ENCODE data around the gene RTP4.

RTP4 gene

GRCh38 chr3:187368251-187369088 lies at the start of gene RTP4:
TSS of gene RTP4 (plus strand) at chr3:187368385. CDS start at chr3:187368442, 57 bp downstream.
- Histone ChIP-seq H3K4me1 (ENCODE audit: insufficient read depth, low read length) (peaks cover 10% of the 10 kb centered on the region; the same call in 1 of the 2 replicates), H3K9ac (ENCODE audit: low read depth, low read length) (no peak within 1 kb of the TSS), H3K36me3 (ENCODE audit: insufficient read depth, low read length) (no peaks in the 10 kb centered on the region), H3K9me3 (ENCODE audit: control insufficient read depth, insufficient read depth, low read length) (no peaks in the 10 kb centered on the region)

- Histone ChIP-seq H3K9ac (ENCODE audit: low read depth, low read length) (no peak overlapping the region), H3K4me1 (ENCODE audit: insufficient read depth, low read length) (peaks cover 13% of the 10 kb centered on the region), H3K9me3 (ENCODE audit: control insufficient read depth, insufficient read depth, low read length) (peaks cover 2% of the 10 kb centered on the region; the same call in 1 of the 2 replicates), H3K36me3 (ENCODE audit: insufficient read depth, low read length) (no peaks in the 10 kb centered on the region)
Observed at GRCh38 chr3:187318819-187319616, 49.2 kb upstream of the RTP4 start.

GRCh38 chr3:187319699-187320302 lies 48.4 kb upstream of the RTP4 start:
- Histone ChIP-seq H3K9ac (ENCODE audit: low read depth, low read length) (no peak overlapping the region), H3K9me3 (ENCODE audit: control insufficient read depth, insufficient read depth, low read length) (peaks cover 2% of the 10 kb centered on the region; the same call in 1 of the 2 replicates), H3K36me3 (ENCODE audit: insufficient read depth, low read length) (no peaks in the 10 kb centered on the region), H3K4me1 (ENCODE audit: insufficient read depth, low read length) (peaks cover 13% of the 10 kb centered on the region)

- Histone ChIP-seq H3K36me3 (ENCODE audit: insufficient read depth, low read length) (no peaks in the 10 kb centered on the region), H3K9ac (ENCODE audit: low read depth, low read length) (no peak overlapping the region), H3K9me3 (ENCODE audit: control insufficient read depth, insufficient read depth, low read length) (peaks cover 2% of the 10 kb centered on the region; the same call in 1 of the 2 replicates), H3K4me1 (ENCODE audit: insufficient read depth, low read length) (peaks cover 13% of the 10 kb centered on the region)
Observed at GRCh38 chr3:187321766-187322165, 46.4 kb upstream of the RTP4 start.

- H3K4me1 ChIP-seq (ENCODE audit: insufficient read depth, low read length) = peaks cover 13% of the 10 kb centered on the region
- H3K36me3 ChIP-seq (ENCODE audit: insufficient read depth, low read length) = no peaks in the 10 kb centered on the region
- peaks cover 2% of the 10 kb centered on the region; the same call in 1 of the 2 replicates for H3K9me3 ChIP-seq (ENCODE audit: control insufficient read depth, insufficient read depth, low read length)
- H3K9ac ChIP-seq (ENCODE audit: low read depth, low read length) = no peak overlapping the region
Observed at GRCh38 chr3:187322291-187322690, 45.9 kb upstream of the RTP4 start.

GRCh38 chr3:187323091-187323490 lies 45.1 kb upstream of the RTP4 start:
- Histone ChIP-seq H3K36me3 (ENCODE audit: insufficient read depth, low read length) (no peaks in the 10 kb centered on the region), H3K4me1 (ENCODE audit: insufficient read depth, low read length) (peaks cover 13% of the 10 kb centered on the region), H3K9me3 (ENCODE audit: control insufficient read depth, insufficient read depth, low read length) (no peaks in the 10 kb centered on the region; the same call in 1 of the 2 replicates), H3K9ac (ENCODE audit: low read depth, low read length) (no peak overlapping the region)

- no peaks in the 10 kb centered on the region for H3K36me3 ChIP-seq (ENCODE audit: insufficient read depth, low read length)
- no peak overlapping the region for H3K9ac ChIP-seq (ENCODE audit: low read depth, low read length)
- H3K9me3 ChIP-seq (ENCODE audit: control insufficient read depth, insufficient read depth, low read length) = no peaks in the 10 kb centered on the region; the same call in 1 of the 2 replicates
- H3K4me1 ChIP-seq (ENCODE audit: insufficient read depth, low read length) = no peaks in the 10 kb centered on the region
Observed at GRCh38 chr3:187325632-187326031, 42.6 kb upstream of the RTP4 start.

GRCh38 chr3:187327845-187328244 lies 40.3 kb upstream of the RTP4 start:
- Histone ChIP-seq H3K36me3 (ENCODE audit: insufficient read depth, low read length) (no peaks in the 10 kb centered on the region), H3K4me1 (ENCODE audit: insufficient read depth, low read length) (no peaks in the 10 kb centered on the region), H3K9me3 (ENCODE audit: control insufficient read depth, insufficient read depth, low read length) (no peaks in the 10 kb centered on the region), H3K9ac (ENCODE audit: low read depth, low read length) (no peak overlapping the region)

GRCh38 chr3:187328691-187329090 lies 39.5 kb upstream of the RTP4 start:
- Histone ChIP-seq H3K9me3 (ENCODE audit: control insufficient read depth, insufficient read depth, low read length) (no peaks in the 10 kb centered on the region), H3K4me1 (ENCODE audit: insufficient read depth, low read length) (no peaks in the 10 kb centered on the region), H3K36me3 (ENCODE audit: insufficient read depth, low read length) (no peaks in the 10 kb centered on the region), H3K9ac (ENCODE audit: low read depth, low read length) (no peak overlapping the region)

- H3K36me3 ChIP-seq (ENCODE audit: insufficient read depth, low read length) = no peaks in the 10 kb centered on the region
- 0 out of 2 replicates have a peak, but pooled peaks cover 6% of the 10 kb centered on the region for H3K4me1 ChIP-seq (ENCODE audit: insufficient read depth, low read length)
- no peak overlapping the region for H3K9ac ChIP-seq (ENCODE audit: low read depth, low read length)
- no peaks in the 10 kb centered on the region for H3K9me3 ChIP-seq (ENCODE audit: control insufficient read depth, insufficient read depth, low read length)
Observed at GRCh38 chr3:187334904-187335303, 33.3 kb upstream of the RTP4 start.

- Histone ChIP-seq H3K4me1 (ENCODE audit: insufficient read depth, low read length) (0 out of 2 replicates have a peak, but pooled peaks cover 6% of the 10 kb centered on the region), H3K9me3 (ENCODE audit: control insufficient read depth, insufficient read depth, low read length) (no peaks in the 10 kb centered on the region), H3K36me3 (ENCODE audit: insufficient read depth, low read length) (no peaks in the 10 kb centered on the region), H3K9ac (ENCODE audit: low read depth, low read length) (no peak overlapping the region)
Observed at GRCh38 chr3:187336322-187336721, 31.9 kb upstream of the RTP4 start.

- Histone ChIP-seq H3K9me3 (ENCODE audit: control insufficient read depth, insufficient read depth, low read length) (no peaks in the 10 kb centered on the region), H3K4me1 (ENCODE audit: insufficient read depth, low read length) (no peaks in the 10 kb centered on the region), H3K36me3 (ENCODE audit: insufficient read depth, low read length) (no peaks in the 10 kb centered on the region), H3K9ac (ENCODE audit: low read depth, low read length) (no peak overlapping the region)
Observed at GRCh38 chr3:187340578-187340977, 27.6 kb upstream of the RTP4 start.

GRCh38 chr3:187342255-187342654 lies 25.9 kb upstream of the RTP4 start:
- H3K36me3 ChIP-seq (ENCODE audit: insufficient read depth, low read length) = no peaks in the 10 kb centered on the region
- H3K9me3 ChIP-seq (ENCODE audit: control insufficient read depth, insufficient read depth, low read length) = no peaks in the 10 kb centered on the region

GRCh38 chr3:187343670-187344069 lies 24.5 kb upstream of the RTP4 start:
- Histone ChIP-seq H3K9me3 (ENCODE audit: control insufficient read depth, insufficient read depth, low read length) (no peaks in the 10 kb centered on the region), H3K36me3 (ENCODE audit: insufficient read depth, low read length) (no peaks in the 10 kb centered on the region), H3K4me1 (ENCODE audit: insufficient read depth, low read length) (no peaks in the 10 kb centered on the region), H3K9ac (ENCODE audit: low read depth, low read length) (no peak overlapping the region)

More at GRCh38 chr3:187342255-187342654, 25.9 kb upstream of the RTP4 start:
- H3K4me1 ChIP-seq (ENCODE audit: insufficient read depth, low read length) = no peaks in the 10 kb centered on the region
- no peak overlapping the region for H3K9ac ChIP-seq (ENCODE audit: low read depth, low read length)

Data from ES-I3 (cell line).